Upper lobe of left lung (tissue), 4 donors: ENCODE measurements around the gene PDE4B.

Experiments used
- CTCF ChIP-seq, 6 experiments: fragments of 450-650 bp in 4 of 6; fragments of 200-600 bp in 2 of 6; sonication (generic) in 2 of 6; IDR thresholded peaks; one replicate each; pipeline ENCODE4 v1.5.1; 2016 to 2019; ENCODE audit warnings: antibody characterized with exemption in 6 of 6
- POLR2A ChIP-seq, 4 donors: fragments of 450-650 bp; IDR thresholded peaks; one replicate each; pipeline ENCODE4 v1.5.1; 2016 to 2017; ENCODE audit warnings: antibody characterized with exemption in 4 of 4, mild to moderate bottlenecking in 2 of 4

- TF ChIP-seq CTCF (IDR thresholded peaks at IDR 0.05) (no peak), POLR2A (IDR thresholded peaks at IDR 0.05) (no peak)
Observed at GRCh38 chr1:66231217-66231616, 438.5 kb downstream of the PDE4B start.
